GM23338 (cell line): ENCODE data around the gene MPP7. TPM values are rescaled to one million over a fixed set of nuclear protein-coding genes. Genes with fewer than 3 reads are reported as not detected.

Experiments
- ATAC-seq: fragments of 200-7000 bp; cut with Tn5 transposase; 3 replicates; pipeline ENCODE4 v1.9.1; 2020
- DNase-seq: peaks from one replicate; pipeline ENCODE4 v3.0.0-alpha.2; 2015; ENCODE audit warnings: low spot score
- H2AFZ ChIP-seq: fragments of 200-600 bp; sonication (generic); 2 replicates; pipeline ENCODE4 v1.8.0; 2016; ENCODE audit warnings: antibody characterized with exemption, mild to moderate bottlenecking, moderate library complexity
- H3F3A ChIP-seq: fragments of 200-600 bp; sonication (generic); replicated peaks from 2 replicates; pipeline ENCODE4 v1.8.0; 2017; ENCODE audit warnings: antibody characterized with exemption, mixed run types, low read depth
- H3K27ac ChIP-seq: fragments of 200-600 bp; sonication (generic); 2 replicates; pipeline ENCODE4 v1.6.1; 2016; ENCODE audit warnings: low read depth
- H3K27me3 ChIP-seq: fragments of 200-600 bp; sonication (generic); 2 replicates; pipeline ENCODE4 v1.8.0; 2016; ENCODE audit warnings: mild to moderate bottlenecking, mixed run types, moderate library complexity; ENCODE audit not compliant: insufficient read depth
- H3K36me3 ChIP-seq: fragments of 200-600 bp; sonication (generic); 2 replicates; pipeline ENCODE4 v1.8.0; 2016; ENCODE audit warnings: mild to moderate bottlenecking; ENCODE audit not compliant: insufficient read depth
- H3K4me1 ChIP-seq: fragments of 200-600 bp; sonication (generic); 2 replicates; pipeline ENCODE4 v1.8.0; 2016; ENCODE audit warnings: mild to moderate bottlenecking, moderate library complexity; ENCODE audit not compliant: insufficient read depth
- H3K4me2 ChIP-seq: fragments of 200-600 bp; sonication (generic); 2 replicates; pipeline ENCODE4 v1.7.1; 2017; ENCODE audit warnings: mixed run types
- H3K4me3 ChIP-seq: fragments of 200-600 bp; sonication (generic); 2 replicates; pipeline ENCODE4 v1.6.1; 2016; ENCODE audit warnings: mixed run types
- H3K79me2 ChIP-seq: fragments of 200-600 bp; sonication (generic); replicated peaks from 2 replicates; pipeline ENCODE4 v1.8.0; 2017; ENCODE audit warnings: mild to moderate bottlenecking; ENCODE audit not compliant: insufficient read depth
- H3K9me2 ChIP-seq: fragments of 200-600 bp; sonication (generic); 2 replicates; pipeline ENCODE4 v1.8.0; 2017; ENCODE audit not compliant: insufficient read depth
- H4K20me1 ChIP-seq: fragments of 200-600 bp; sonication (generic); replicated peaks from 2 replicates; pipeline ENCODE4 v1.8.0; 2017; ENCODE audit warnings: mild to moderate bottlenecking; ENCODE audit not compliant: insufficient read depth
- H3K27ac Mint-ChIP-seq: 2 replicates; pipeline ENCODE4 v1.8.0; 2020; ENCODE audit warnings: inconsistent platforms, mild to moderate bottlenecking, moderate library complexity, mixed read lengths
- H3K27me3 Mint-ChIP-seq: 3 replicates; pipeline ENCODE4 v1.8.0; 2022; ENCODE audit warnings: low read depth, mild to moderate bottlenecking, moderate library complexity, mixed read lengths, inconsistent platforms; ENCODE audit not compliant: insufficient read depth, poor library complexity
- H3K36me3 Mint-ChIP-seq: 3 replicates; pipeline ENCODE4 v1.8.0; 2021; ENCODE audit warnings: low read depth, mild to moderate bottlenecking, inconsistent platforms, moderate library complexity, mixed read lengths
- H3K4me1 Mint-ChIP-seq: 3 replicates; pipeline ENCODE4 v1.8.0; 2020; ENCODE audit warnings: mild to moderate bottlenecking, inconsistent platforms, mixed read lengths
- H3K4me3 Mint-ChIP-seq: 3 replicates; pipeline ENCODE4 v1.8.0; 2021; ENCODE audit warnings: moderate library complexity, mild to moderate bottlenecking, inconsistent platforms, mixed read lengths
- H3K9me3 Mint-ChIP-seq: 3 replicates; pipeline ENCODE4 v1.8.0; 2020; ENCODE audit warnings: moderate library complexity, mild to moderate bottlenecking, inconsistent platforms, mixed read lengths
- CREB1 ChIP-seq: fragments of 250-450 bp; sonication (Bioruptor Pico); IDR thresholded peaks from 2 replicates; pipeline ENCODE4 v1.5.0; 2020; ENCODE audit warnings: low read depth, mild to moderate bottlenecking, moderate library complexity
- EZH2 ChIP-seq: fragments of 200-600 bp; sonication (generic); IDR thresholded peaks from one replicate; pipeline ENCODE4 v1.8.0; 2017; ENCODE audit warnings: antibody characterized with exemption, mild to moderate bottlenecking, low read depth; ENCODE audit not compliant: unreplicated experiment
- JUNB ChIP-seq: IDR thresholded peaks from one replicate; pipeline ENCODE4 v1.6.1; 2016; ENCODE audit warnings: antibody characterized with exemption; ENCODE audit not compliant: unreplicated experiment
- NANOG ChIP-seq: IDR thresholded peaks from 2 replicates; pipeline ENCODE4 v1.6.1; 2016; ENCODE audit warnings: antibody characterized with exemption, borderline replicate concordance
- POLR2AphosphoS5 ChIP-seq: IDR thresholded peaks from 2 replicates; pipeline ENCODE4 v1.6.1; 2016; ENCODE audit warnings: antibody characterized with exemption, low read depth
- REST ChIP-seq: IDR thresholded peaks from one replicate; pipeline ENCODE4 v1.6.1; 2018; ENCODE audit warnings: antibody characterized with exemption; ENCODE audit not compliant: unreplicated experiment
- STAT1 ChIP-seq: IDR thresholded peaks from one replicate; pipeline ENCODE4 v1.6.1; 2016; ENCODE audit warnings: antibody characterized with exemption; ENCODE audit not compliant: unreplicated experiment
- ZNF114 ChIP-seq: fragments of 250-450 bp; sonication (Bioruptor Pico); IDR thresholded peaks from 2 replicates; pipeline ENCODE4 v1.5.0; 2020; ENCODE audit warnings: mild to moderate bottlenecking, moderate library complexity
- ZNF331 ChIP-seq: fragments of 250-450 bp; sonication (Bioruptor Pico); IDR thresholded peaks from 2 replicates; pipeline ENCODE4 v1.5.0; 2020; ENCODE audit warnings: low read depth, mild to moderate bottlenecking, moderate library complexity
- polyA plus RNA-seq: library from polyadenylated mRNA; unstranded; fragments of >200 nt; fragmentation: Nextera tagmentation; extraction: Ambion mirVana; gene quantifications from 2 replicates; pipeline ENCODE4 v1.2.1, GENCODE V29; 2016
- total RNA-seq: library from RNA; depleted of rRNA; stranded (reverse); fragments of >200 nt; shearing (Covaris generic); gene quantifications from 2 replicates; pipeline ENCODE4 v1.2.3, GENCODE V29; 2014
- TF ChIP-seq, protein P1 (sequence below), 2 experiments: fragments of 200-600 bp in 1 of 2; sonication (generic) in 1 of 2; conservative IDR thresholded peaks; 2 replicates each; pipeline versions ENCODE4 v1.5.1 to v1.6.1; 2016 to 2017; ENCODE audit warnings: antibody characterized with exemption in 2 of 2, low read depth in 2 of 2, mild to moderate bottlenecking in 2 of 2, moderate library complexity in 1 of 2
- TF ChIP-seq, protein P2 (sequence below): IDR thresholded peaks from 2 replicates; pipeline ENCODE4 v1.6.1; 2016; ENCODE audit warnings: antibody characterized with exemption
- TF ChIP-seq, protein P3 (sequence below): fragments of 250-450 bp; sonication (Bioruptor Pico); IDR thresholded peaks from 2 replicates; pipeline ENCODE4 v1.5.0; 2020; ENCODE audit warnings: mild to moderate bottlenecking, moderate library complexity

The MPP7 gene
- total and polyA plus RNA-seq, 2 experiments from 2014 or later, result 5.0 to 8.0 TPM

DNA sequence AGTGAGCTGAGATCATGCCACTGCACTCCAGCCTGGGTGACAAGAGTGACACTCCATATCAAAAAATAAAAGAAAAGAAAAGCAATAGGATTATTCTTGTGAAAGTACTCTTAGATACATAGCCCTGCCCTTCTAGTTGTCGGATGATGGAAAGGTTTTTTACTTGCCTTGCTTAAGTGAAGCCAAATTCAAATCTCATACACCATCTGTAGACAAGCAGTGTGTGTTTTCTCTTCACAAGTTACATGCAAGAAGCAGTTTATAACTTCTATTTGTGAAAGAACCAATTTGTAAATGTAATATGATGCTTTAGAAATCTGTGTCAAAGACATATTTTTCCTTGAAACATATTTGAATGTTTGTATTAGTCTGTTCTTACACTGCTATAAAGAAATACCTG is 15.8 kb upstream of the MPP7 start:
- Histone ChIP-seq H3K4me2 (no peak overlapping the region), H3K27me3 (no peaks in the 10 kb centered on the region)
- peaks cover 4% of the 10 kb centered on the region for H3K27me3 Mint-ChIP-seq

More for the DNA sequence above, 15.8 kb upstream of the MPP7 start:
- no peaks in the 10 kb centered on the region for H3K4me1 Mint-ChIP-seq
- Histone ChIP-seq H3F3A (no peaks in the 10 kb centered on the region), H3K27ac (no peak overlapping the region), H3K4me3 (no peak overlapping the region), H2AFZ (no peak overlapping the region), H3K9me2 (no peaks in the 10 kb centered on the region), H3K79me2 (no peaks in the 10 kb centered on the region), H3K4me1 (no peaks in the 10 kb centered on the region), H3K36me3 (no peaks in the 10 kb centered on the region), H4K20me1 (no peaks in the 10 kb centered on the region)
- ATAC-seq, result no peak
- no peak overlapping the region for H3K4me3 Mint-ChIP-seq
- TF ChIP-seq, protein P1, sequence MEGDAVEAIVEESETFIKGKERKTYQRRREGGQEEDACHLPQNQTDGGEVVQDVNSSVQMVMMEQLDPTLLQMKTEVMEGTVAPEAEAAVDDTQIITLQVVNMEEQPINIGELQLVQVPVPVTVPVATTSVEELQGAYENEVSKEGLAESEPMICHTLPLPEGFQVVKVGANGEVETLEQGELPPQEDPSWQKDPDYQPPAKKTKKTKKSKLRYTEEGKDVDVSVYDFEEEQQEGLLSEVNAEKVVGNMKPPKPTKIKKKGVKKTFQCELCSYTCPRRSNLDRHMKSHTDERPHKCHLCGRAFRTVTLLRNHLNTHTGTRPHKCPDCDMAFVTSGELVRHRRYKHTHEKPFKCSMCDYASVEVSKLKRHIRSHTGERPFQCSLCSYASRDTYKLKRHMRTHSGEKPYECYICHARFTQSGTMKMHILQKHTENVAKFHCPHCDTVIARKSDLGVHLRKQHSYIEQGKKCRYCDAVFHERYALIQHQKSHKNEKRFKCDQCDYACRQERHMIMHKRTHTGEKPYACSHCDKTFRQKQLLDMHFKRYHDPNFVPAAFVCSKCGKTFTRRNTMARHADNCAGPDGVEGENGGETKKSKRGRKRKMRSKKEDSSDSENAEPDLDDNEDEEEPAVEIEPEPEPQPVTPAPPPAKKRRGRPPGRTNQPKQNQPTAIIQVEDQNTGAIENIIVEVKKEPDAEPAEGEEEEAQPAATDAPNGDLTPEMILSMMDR (conservative IDR thresholded peaks at IDR 0.05; ENCODE audit: low read depth in 2 of 2), result no peak
- no peak for TF ChIP-seq JUNB
- no peak for TF ChIP-seq ZNF331 (CRISPR knock-in tag)
- TF ChIP-seq, protein P2, sequence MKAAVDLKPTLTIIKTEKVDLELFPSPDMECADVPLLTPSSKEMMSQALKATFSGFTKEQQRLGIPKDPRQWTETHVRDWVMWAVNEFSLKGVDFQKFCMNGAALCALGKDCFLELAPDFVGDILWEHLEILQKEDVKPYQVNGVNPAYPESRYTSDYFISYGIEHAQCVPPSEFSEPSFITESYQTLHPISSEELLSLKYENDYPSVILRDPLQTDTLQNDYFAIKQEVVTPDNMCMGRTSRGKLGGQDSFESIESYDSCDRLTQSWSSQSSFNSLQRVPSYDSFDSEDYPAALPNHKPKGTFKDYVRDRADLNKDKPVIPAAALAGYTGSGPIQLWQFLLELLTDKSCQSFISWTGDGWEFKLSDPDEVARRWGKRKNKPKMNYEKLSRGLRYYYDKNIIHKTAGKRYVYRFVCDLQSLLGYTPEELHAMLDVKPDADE, result no peak
- TF ChIP-seq REST, result no peak
- no peak for TF ChIP-seq ZNF114 (CRISPR knock-in tag)
- no peak for TF ChIP-seq POLR2AphosphoS5
- no peak for TF ChIP-seq NANOG
- no peak for TF ChIP-seq EZH2
- no peak for TF ChIP-seq CREB1 (CRISPR knock-in tag)
- no peak for TF ChIP-seq STAT1
- TF ChIP-seq, protein P3, sequence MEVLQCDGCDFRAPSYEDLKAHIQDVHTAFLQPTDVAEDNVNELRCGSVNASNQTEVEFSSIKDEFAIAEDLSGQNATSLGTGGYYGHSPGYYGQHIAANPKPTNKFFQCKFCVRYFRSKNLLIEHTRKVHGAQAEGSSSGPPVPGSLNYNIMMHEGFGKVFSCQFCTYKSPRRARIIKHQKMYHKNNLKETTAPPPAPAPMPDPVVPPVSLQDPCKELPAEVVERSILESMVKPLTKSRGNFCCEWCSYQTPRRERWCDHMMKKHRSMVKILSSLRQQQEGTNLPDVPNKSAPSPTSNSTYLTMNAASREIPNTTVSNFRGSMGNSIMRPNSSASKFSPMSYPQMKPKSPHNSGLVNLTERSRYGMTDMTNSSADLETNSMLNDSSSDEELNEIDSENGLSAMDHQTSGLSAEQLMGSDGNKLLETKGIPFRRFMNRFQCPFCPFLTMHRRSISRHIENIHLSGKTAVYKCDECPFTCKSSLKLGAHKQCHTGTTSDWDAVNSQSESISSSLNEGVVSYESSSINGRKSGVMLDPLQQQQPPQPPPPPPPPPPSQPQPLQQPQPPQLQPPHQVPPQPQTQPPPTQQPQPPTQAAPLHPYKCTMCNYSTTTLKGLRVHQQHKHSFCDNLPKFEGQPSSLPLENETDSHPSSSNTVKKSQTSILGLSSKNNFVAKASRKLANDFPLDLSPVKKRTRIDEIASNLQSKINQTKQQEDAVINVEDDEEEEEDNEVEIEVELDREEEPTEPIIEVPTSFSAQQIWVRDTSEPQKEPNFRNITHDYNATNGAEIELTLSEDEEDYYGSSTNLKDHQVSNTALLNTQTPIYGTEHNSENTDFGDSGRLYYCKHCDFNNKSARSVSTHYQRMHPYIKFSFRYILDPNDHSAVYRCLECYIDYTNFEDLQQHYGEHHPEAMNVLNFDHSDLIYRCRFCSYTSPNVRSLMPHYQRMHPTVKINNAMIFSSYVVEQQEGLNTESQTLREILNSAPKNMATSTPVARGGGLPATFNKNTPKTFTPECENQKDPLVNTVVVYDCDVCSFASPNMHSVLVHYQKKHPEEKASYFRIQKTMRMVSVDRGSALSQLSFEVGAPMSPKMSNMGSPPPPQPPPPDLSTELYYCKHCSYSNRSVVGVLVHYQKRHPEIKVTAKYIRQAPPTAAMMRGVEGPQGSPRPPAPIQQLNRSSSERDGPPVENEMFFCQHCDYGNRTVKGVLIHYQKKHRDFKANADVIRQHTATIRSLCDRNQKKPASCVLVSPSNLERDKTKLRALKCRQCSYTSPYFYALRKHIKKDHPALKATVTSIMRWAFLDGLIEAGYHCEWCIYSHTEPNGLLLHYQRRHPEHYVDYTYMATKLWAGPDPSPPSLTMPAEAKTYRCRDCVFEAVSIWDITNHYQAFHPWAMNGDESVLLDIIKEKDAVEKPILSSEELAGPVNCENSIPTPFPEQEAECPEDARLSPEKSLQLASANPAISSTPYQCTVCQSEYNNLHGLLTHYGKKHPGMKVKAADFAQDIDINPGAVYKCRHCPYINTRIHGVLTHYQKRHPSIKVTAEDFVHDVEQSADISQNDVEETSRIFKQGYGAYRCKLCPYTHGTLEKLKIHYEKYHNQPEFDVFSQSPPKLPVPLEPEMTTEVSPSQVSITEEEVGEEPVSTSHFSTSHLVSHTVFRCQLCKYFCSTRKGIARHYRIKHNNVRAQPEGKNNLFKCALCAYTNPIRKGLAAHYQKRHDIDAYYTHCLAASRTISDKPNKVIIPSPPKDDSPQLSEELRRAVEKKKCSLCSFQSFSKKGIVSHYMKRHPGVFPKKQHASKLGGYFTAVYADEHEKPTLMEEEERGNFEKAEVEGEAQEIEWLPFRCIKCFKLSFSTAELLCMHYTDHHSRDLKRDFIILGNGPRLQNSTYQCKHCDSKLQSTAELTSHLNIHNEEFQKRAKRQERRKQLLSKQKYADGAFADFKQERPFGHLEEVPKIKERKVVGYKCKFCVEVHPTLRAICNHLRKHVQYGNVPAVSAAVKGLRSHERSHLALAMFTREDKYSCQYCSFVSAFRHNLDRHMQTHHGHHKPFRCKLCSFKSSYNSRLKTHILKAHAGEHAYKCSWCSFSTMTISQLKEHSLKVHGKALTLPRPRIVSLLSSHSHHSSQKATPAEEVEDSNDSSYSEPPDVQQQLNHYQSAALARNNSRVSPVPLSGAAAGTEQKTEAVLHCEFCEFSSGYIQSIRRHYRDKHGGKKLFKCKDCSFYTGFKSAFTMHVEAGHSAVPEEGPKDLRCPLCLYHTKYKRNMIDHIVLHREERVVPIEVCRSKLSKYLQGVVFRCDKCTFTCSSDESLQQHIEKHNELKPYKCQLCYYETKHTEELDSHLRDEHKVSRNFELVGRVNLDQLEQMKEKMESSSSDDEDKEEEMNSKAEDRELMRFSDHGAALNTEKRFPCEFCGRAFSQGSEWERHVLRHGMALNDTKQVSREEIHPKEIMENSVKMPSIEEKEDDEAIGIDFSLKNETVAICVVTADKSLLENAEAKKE (CRISPR knock-in tag), result no peak
- DNase-seq, result no peak
- no peaks in the 10 kb centered on the region for H3K9me3 Mint-ChIP-seq
- no peak overlapping the region for H3K27ac Mint-ChIP-seq
- no peaks in the 10 kb centered on the region for H3K36me3 Mint-ChIP-seq
